ENCODE data around the gene TNFRSF4.

The TNFRSF4 gene

DNA sequence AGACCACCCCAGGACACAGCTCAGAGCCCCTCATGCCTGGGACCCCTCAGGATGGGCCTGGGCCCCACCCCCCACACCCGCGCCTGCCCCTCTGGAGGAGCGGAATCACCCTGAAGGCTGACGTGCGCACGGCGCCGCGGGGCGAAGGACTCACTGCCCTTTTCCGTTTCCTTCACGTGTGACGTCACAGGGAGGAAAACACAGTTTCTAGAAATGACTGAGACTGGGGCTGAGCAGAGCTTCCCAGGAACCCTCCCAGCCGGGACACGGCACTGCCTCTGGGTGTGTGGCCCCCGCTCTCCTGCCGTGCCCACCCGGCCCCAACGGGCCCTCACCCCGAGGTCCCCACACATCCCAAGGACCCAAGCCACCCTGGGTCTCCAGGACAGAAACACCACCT is 5.4 kb upstream of the TNFRSF4 start:
- Histone ChIP-seq H3K36me3 (ENCODE audit: insufficient read depth, low read length) (peaks cover 79% of the 10 kb centered on the region), H3K9me2 (ENCODE audit: low read depth, low read length) (no peaks in the 10 kb centered on the region), H3K79me2 (ENCODE audit: insufficient read depth, low read length) (no peaks in the 10 kb centered on the region), H4K20me1 (ENCODE audit: insufficient read depth, low read length) (no peaks in the 10 kb centered on the region), H3K27me3 (ENCODE audit: insufficient read depth, low read length) (no peaks in the 10 kb centered on the region), H3K4me2 (ENCODE audit: low read length) (no peak overlapping the region), H3K4me3 (ENCODE audit: low read depth, low read length, poor library complexity, severe bottlenecking) (no peak overlapping the region), H3K27ac (ENCODE audit: low read depth, low read length, poor library complexity, severe bottlenecking) (no peak overlapping the region), H3K4me1 (ENCODE audit: insufficient read depth, low read length, severe bottlenecking) (peaks cover 9% of the 10 kb centered on the region), H3K9ac (ENCODE audit: low read length) (no peak overlapping the region), H3F3A (ENCODE audit: insufficient read depth, low read length) (no peaks in the 10 kb centered on the region), H2AFZ (ENCODE audit: low read length) (no peak overlapping the region), H3K9me3 (ENCODE audit: low read length) (no peaks in the 10 kb centered on the region)
- no peak for TF ChIP-seq EZH2 (IDR thresholded peaks at IDR 0.05; ENCODE audit: borderline replicate concordance, low read length)
- TF ChIP-seq, protein P1, sequence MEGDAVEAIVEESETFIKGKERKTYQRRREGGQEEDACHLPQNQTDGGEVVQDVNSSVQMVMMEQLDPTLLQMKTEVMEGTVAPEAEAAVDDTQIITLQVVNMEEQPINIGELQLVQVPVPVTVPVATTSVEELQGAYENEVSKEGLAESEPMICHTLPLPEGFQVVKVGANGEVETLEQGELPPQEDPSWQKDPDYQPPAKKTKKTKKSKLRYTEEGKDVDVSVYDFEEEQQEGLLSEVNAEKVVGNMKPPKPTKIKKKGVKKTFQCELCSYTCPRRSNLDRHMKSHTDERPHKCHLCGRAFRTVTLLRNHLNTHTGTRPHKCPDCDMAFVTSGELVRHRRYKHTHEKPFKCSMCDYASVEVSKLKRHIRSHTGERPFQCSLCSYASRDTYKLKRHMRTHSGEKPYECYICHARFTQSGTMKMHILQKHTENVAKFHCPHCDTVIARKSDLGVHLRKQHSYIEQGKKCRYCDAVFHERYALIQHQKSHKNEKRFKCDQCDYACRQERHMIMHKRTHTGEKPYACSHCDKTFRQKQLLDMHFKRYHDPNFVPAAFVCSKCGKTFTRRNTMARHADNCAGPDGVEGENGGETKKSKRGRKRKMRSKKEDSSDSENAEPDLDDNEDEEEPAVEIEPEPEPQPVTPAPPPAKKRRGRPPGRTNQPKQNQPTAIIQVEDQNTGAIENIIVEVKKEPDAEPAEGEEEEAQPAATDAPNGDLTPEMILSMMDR (IDR thresholded peaks at IDR 0.05; ENCODE audit: low read length), result no peak

DNA sequence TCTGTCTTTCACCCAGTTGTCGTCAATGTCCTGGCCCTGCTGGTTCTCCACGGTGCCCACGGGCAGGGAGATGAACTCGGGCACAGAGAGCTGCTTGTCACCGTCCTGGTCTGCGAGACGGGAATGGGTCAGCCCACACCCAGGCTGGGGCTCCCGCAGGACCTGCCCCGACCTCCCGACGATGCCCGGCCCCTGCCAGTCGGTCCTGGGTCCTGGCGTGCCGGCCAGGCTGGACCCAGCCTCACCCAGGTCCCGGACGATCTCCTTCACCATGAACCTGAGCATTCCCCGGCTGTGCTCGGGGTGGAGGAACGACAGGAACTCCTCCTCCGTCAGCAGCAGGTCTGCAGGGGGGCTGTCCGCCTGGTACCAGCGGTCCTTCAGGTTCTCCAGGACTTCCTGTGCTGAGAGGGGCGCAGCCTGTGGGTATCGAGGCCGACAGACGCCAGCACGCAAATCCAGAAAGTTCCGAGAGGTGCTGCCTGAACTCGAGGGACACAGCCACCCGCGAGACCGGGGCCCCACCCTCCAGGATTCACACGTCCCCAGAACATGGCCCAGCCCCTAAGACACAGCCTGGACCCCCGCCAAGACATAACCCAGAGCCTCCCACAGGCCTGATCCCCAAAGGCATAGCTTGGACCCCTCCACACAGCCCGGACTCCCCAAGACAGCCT is 4.7 kb upstream of the TNFRSF4 start:
- peaks cover 9% of the 10 kb centered on the region for H3K4me1 ChIP-seq (ENCODE audit: insufficient read depth, low read length, severe bottlenecking)
- H3K79me2 ChIP-seq (ENCODE audit: insufficient read depth, low read length), result no peaks in the 10 kb centered on the region
- no peak overlapping the region for H3K4me3 ChIP-seq (ENCODE audit: low read depth, low read length, poor library complexity, severe bottlenecking)
- no peaks in the 10 kb centered on the region for H3K27me3 ChIP-seq (ENCODE audit: insufficient read depth, low read length)
- no peak overlapping the region for H2AFZ ChIP-seq (ENCODE audit: low read length)
- H3K9ac ChIP-seq (ENCODE audit: low read length), result no peak overlapping the region
- no peaks in the 10 kb centered on the region for H3F3A ChIP-seq (ENCODE audit: insufficient read depth, low read length)
- TF ChIP-seq, protein P1 (IDR thresholded peaks at IDR 0.05; ENCODE audit: low read length), result no peak
- TF ChIP-seq EZH2 (IDR thresholded peaks at IDR 0.05; ENCODE audit: borderline replicate concordance, low read length), result no peak
- no peak overlapping the region for H3K4me2 ChIP-seq (ENCODE audit: low read length)
- no peak overlapping the region for H3K27ac ChIP-seq (ENCODE audit: low read depth, low read length, poor library complexity, severe bottlenecking)
- H3K36me3 ChIP-seq (ENCODE audit: insufficient read depth, low read length), result peaks cover 76% of the 10 kb centered on the region
- H4K20me1 ChIP-seq (ENCODE audit: insufficient read depth, low read length), result no peaks in the 10 kb centered on the region
- no peaks in the 10 kb centered on the region for H3K9me2 ChIP-seq (ENCODE audit: low read depth, low read length)
- H3K9me3 ChIP-seq (ENCODE audit: low read length), result no peaks in the 10 kb centered on the region

DNA sequence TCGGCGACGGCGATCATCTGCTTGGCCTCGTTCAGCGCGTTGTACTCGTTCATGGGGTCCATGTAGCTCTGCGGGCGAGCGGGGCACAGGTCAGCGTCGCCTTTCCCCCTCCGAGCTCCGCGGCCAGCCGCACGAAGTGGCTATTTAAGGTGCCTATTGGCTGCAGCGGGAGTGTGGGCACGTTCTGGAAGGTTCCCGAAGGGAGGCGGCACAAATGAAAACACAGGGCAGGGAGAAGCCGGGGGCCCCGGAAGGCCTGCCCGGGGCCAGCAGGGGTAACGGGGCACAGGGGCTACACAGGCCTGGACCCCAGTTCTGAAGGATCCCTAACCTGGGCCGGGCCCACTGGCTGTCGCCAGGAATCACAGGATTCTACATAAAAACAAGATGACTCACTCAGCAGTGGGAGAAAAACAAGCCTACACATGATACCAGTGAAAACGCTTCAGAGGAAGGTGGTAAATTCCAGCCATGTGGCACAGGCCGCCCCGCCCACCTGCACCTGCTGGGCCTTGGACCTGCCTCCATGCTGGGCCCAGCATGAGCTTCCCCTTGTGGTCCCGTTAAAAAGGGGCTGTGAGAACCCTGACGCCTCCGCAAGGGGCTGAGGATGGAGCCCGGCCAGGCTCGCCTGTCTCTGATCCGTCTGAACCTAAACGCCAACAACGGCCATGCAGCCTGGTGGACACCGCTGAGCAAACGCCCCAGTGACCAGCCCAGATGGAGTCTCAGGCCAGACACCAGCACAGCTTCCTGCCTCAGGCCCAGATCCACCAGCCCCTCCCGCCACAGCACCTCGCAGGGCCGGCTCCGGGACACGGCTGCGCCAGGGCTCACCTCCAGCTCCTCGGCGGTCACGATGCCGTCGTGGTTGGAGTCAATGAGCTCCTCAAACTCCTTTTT is 3.9 kb upstream of the TNFRSF4 start:
- peaks cover 70% of the 10 kb centered on the region for H3K36me3 ChIP-seq (ENCODE audit: insufficient read depth, low read length)

More for the DNA sequence above, 3.9 kb upstream of the TNFRSF4 start:
- Histone ChIP-seq H3K9me3 (ENCODE audit: low read length) (no peaks in the 10 kb centered on the region), H3K27ac (ENCODE audit: low read depth, low read length, poor library complexity, severe bottlenecking) (no peak overlapping the region), H3K79me2 (ENCODE audit: insufficient read depth, low read length) (no peaks in the 10 kb centered on the region), H3K9me2 (ENCODE audit: low read depth, low read length) (no peaks in the 10 kb centered on the region), H3K9ac (ENCODE audit: low read length) (no peak overlapping the region), H3K4me1 (ENCODE audit: insufficient read depth, low read length, severe bottlenecking) (peaks cover 9% of the 10 kb centered on the region), H4K20me1 (ENCODE audit: insufficient read depth, low read length) (no peaks in the 10 kb centered on the region), H3K4me2 (ENCODE audit: low read length) (no peak overlapping the region), H3K4me3 (ENCODE audit: low read depth, low read length, poor library complexity, severe bottlenecking) (no peak overlapping the region), H2AFZ (ENCODE audit: low read length) (no peak overlapping the region), H3F3A (ENCODE audit: insufficient read depth, low read length) (no peaks in the 10 kb centered on the region), H3K27me3 (ENCODE audit: insufficient read depth, low read length) (0 out of 2 replicates have a peak, but pooled peaks cover 7% of the 10 kb centered on the region)
- no peak for TF ChIP-seq EZH2 (IDR thresholded peaks at IDR 0.05; ENCODE audit: borderline replicate concordance, low read length)
- TF ChIP-seq, protein P1 (IDR thresholded peaks at IDR 0.05; ENCODE audit: low read length), result no peak

Data from OCI-LY1 (cell line).